Stomach (tissue), 4 donors: ENCODE data around the gene TRIP13.

ENCODE experiments used
- POLR2A ChIP-seq, 4 donors: fragments of 450-650 bp; IDR thresholded peaks; one replicate each; pipeline ENCODE4 v1.6.1; 2016; ENCODE audit warnings: antibody characterized with exemption in 4 of 4, control low read depth in 2 of 4, mild to moderate bottlenecking in 1 of 4, moderate library complexity in 1 of 4
- TF ChIP-seq, protein P1 (sequence below), 7 experiments: fragments of 450-650 bp in 4 of 7; fragments of 200-600 bp in 3 of 7; sonication (generic) in 3 of 7; IDR thresholded peaks; one replicate each; pipeline ENCODE4 v1.5.1; 2016 to 2019; ENCODE audit warnings: antibody characterized with exemption in 7 of 7, control low read depth in 2 of 7, mild to moderate bottlenecking in 1 of 7

DNA sequence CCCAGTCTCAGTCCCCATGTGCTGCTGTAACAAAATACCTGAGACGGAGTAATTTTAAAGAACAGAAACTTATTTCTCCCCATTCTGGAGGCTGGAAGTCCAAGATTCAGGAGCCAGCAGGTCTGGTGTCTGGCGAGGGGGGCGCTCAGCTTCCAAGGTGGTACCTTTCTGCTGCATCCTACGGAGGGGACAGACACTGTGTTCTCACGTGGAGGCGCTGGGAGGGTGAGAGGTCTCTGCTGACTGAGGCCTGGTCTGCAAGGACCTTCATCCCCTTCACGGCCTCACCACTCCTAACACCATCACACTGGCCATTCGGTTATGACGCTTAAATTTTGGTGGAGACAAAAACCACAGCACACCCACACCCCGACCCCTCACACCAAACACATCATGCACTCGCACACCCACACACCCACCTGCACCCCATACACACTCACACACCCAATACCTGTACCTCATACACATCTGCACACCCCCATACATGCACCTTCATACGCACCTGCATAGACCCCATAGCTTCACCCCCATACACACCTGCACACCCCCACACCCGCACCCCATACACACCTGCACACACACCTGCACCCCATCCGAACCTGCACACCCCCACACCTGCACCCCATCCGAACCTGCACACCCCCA lies 32.1 kb upstream of the TRIP13 start:
- TF ChIP-seq, protein P1, sequence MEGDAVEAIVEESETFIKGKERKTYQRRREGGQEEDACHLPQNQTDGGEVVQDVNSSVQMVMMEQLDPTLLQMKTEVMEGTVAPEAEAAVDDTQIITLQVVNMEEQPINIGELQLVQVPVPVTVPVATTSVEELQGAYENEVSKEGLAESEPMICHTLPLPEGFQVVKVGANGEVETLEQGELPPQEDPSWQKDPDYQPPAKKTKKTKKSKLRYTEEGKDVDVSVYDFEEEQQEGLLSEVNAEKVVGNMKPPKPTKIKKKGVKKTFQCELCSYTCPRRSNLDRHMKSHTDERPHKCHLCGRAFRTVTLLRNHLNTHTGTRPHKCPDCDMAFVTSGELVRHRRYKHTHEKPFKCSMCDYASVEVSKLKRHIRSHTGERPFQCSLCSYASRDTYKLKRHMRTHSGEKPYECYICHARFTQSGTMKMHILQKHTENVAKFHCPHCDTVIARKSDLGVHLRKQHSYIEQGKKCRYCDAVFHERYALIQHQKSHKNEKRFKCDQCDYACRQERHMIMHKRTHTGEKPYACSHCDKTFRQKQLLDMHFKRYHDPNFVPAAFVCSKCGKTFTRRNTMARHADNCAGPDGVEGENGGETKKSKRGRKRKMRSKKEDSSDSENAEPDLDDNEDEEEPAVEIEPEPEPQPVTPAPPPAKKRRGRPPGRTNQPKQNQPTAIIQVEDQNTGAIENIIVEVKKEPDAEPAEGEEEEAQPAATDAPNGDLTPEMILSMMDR (IDR thresholded peaks at IDR 0.05) = no peak
- TF ChIP-seq POLR2A (IDR thresholded peaks at IDR 0.05) = no peak
